H9 (cell line): ENCODE results near the gene MRPL34. TPM values are rescaled to one million over a fixed set of nuclear protein-coding genes. Genes with fewer than 3 reads are reported as not detected.

Experiments
- DNase-seq: peaks from one replicate; pipeline ENCODE4 v3.0.0-alpha.2; 2017
- H2AFZ ChIP-seq: one replicate; pipeline ENCODE4 v1.6.1; 2013; ENCODE audit warnings: mild to moderate bottlenecking, low read length, control low read depth, moderate library complexity
- H2AK5ac ChIP-seq: 2 replicates; pipeline ENCODE4 v1.6.1; 2013; ENCODE audit warnings: low read length, control low read depth, mixed read lengths; ENCODE audit not compliant: insufficient read length
- H2BK120ac ChIP-seq: one replicate; pipeline ENCODE4 v1.6.1; 2013; ENCODE audit warnings: low read depth, mild to moderate bottlenecking, low read length, control low read depth, inconsistent platforms; ENCODE audit not compliant: poor library complexity, severe bottlenecking
- H2BK12ac ChIP-seq: 2 replicates; pipeline ENCODE4 v1.6.1; 2013; ENCODE audit warnings: low read length, control low read depth, mixed read lengths, low read depth; ENCODE audit not compliant: insufficient read length
- H2BK15ac ChIP-seq: 2 replicates; pipeline ENCODE4 v1.6.1; 2013; ENCODE audit warnings: low read depth, low read length, control low read depth
- H2BK20ac ChIP-seq: one replicate; pipeline ENCODE4 v1.6.1; 2013; ENCODE audit warnings: low read depth, mild to moderate bottlenecking, low read length, control low read depth, inconsistent platforms; ENCODE audit not compliant: poor library complexity, severe bottlenecking
- H2BK5ac ChIP-seq: 2 replicates; pipeline ENCODE4 v1.6.1; 2013; ENCODE audit warnings: low read length, control low read depth, mixed read lengths; ENCODE audit not compliant: insufficient read length
- H3K14ac ChIP-seq: 2 replicates; pipeline ENCODE4 v1.6.1; 2013; ENCODE audit warnings: low read length, control low read depth; ENCODE audit not compliant: insufficient read depth
- H3K18ac ChIP-seq: 2 replicates; pipeline ENCODE4 v1.6.1; 2013; ENCODE audit warnings: low read depth, mild to moderate bottlenecking, mixed read lengths, low read length, control low read depth; ENCODE audit not compliant: insufficient read length
- H3K23ac ChIP-seq: 2 replicates; pipeline ENCODE4 v1.6.1; 2013; ENCODE audit warnings: low read length, control low read depth, mixed read lengths, low read depth; ENCODE audit not compliant: insufficient read length
- H3K23me2 ChIP-seq: 2 replicates; pipeline ENCODE4 v1.6.1; 2013; ENCODE audit warnings: low read depth, mild to moderate bottlenecking, mixed read lengths, low read length, control low read depth; ENCODE audit not compliant: insufficient read length, poor library complexity, severe bottlenecking
- H3K27ac ChIP-seq: 2 replicates; pipeline ENCODE4 v1.5.1; 2013; ENCODE audit warnings: low read length, control low read depth, mixed read lengths, low read depth; ENCODE audit not compliant: insufficient read length
- H3K27me3 ChIP-seq: 2 replicates; pipeline ENCODE4 v1.6.1; 2013; ENCODE audit warnings: low read length, control low read depth, inconsistent platforms; ENCODE audit not compliant: insufficient read depth
- H3K4ac ChIP-seq: 2 replicates; pipeline ENCODE4 v1.6.1; 2013; ENCODE audit warnings: low read depth, mild to moderate bottlenecking, control low read depth, inconsistent platforms, low read length, moderate library complexity
- H3K4me1 ChIP-seq: 2 replicates; pipeline ENCODE4 v1.6.1; 2013; ENCODE audit warnings: low read length, control low read depth, inconsistent platforms; ENCODE audit not compliant: insufficient read depth
- H3K4me2 ChIP-seq: 2 replicates; pipeline ENCODE4 v1.6.1; 2013; ENCODE audit warnings: low read length, control low read depth, mixed read lengths; ENCODE audit not compliant: insufficient read length, insufficient read depth
- H3K56ac ChIP-seq: 2 replicates; pipeline ENCODE4 v1.6.1; 2013; ENCODE audit warnings: low read depth, mild to moderate bottlenecking, mixed read lengths, low read length, control low read depth; ENCODE audit not compliant: insufficient read length
- H3K79me1 ChIP-seq: 2 replicates; pipeline ENCODE4 v1.6.1; 2013; ENCODE audit warnings: low read depth, mild to moderate bottlenecking, moderate library complexity, low read length, control low read depth, inconsistent platforms; ENCODE audit not compliant: insufficient read depth, poor library complexity, severe bottlenecking
- H3K79me2 ChIP-seq: 2 replicates; pipeline ENCODE4 v1.6.1; 2013; ENCODE audit warnings: low read length, control low read depth, inconsistent platforms; ENCODE audit not compliant: insufficient read depth
- H3K9ac ChIP-seq: 2 replicates; pipeline ENCODE4 v1.6.1; 2013; ENCODE audit warnings: low read length, control low read depth, mixed read lengths; ENCODE audit not compliant: insufficient read length; ENCODE audit errors: extremely low read depth
- H3K9me3 ChIP-seq: one replicate; pipeline ENCODE4 v1.6.1; 2013; ENCODE audit warnings: low read depth, low read length, inconsistent platforms; ENCODE audit not compliant: control insufficient read depth
- H3T11ph ChIP-seq: one replicate; pipeline ENCODE4 v1.6.1; 2013; ENCODE audit warnings: mild to moderate bottlenecking, low read length, control low read depth, inconsistent platforms
- H4K20me1 ChIP-seq: one replicate; pipeline ENCODE4 v1.6.1; 2013; ENCODE audit not compliant: control insufficient read depth, insufficient read length, insufficient read depth
- H4K5ac ChIP-seq: 2 replicates; pipeline ENCODE4 v1.6.1; 2013; ENCODE audit warnings: low read depth, mild to moderate bottlenecking, mixed read lengths, low read length, control low read depth; ENCODE audit not compliant: insufficient read length
- H4K8ac ChIP-seq: replicated peaks from 2 replicates; pipeline ENCODE4 v1.6.1; 2013; ENCODE audit warnings: low read length, control low read depth, mixed read lengths, low read depth; ENCODE audit not compliant: insufficient read length
- H4K91ac ChIP-seq: 2 replicates; pipeline ENCODE4 v1.6.1; 2013; ENCODE audit warnings: low read depth, mild to moderate bottlenecking, moderate library complexity, mixed read lengths, low read length, control low read depth; ENCODE audit not compliant: insufficient read length
- H3K27ac Mint-ChIP-seq, 3 experiments: 2 replicates in 2 of 3; 3 replicates in 1 of 3; pipeline ENCODE4 v1.8.0; 2020 to 2021; ENCODE audit warnings: mixed read lengths in 3 of 3, mild to moderate bottlenecking in 1 of 3, moderate library complexity in 1 of 3
- H3K27me3 Mint-ChIP-seq: 2 replicates; pipeline ENCODE4 v1.8.0; 2021; ENCODE audit warnings: low read depth, mild to moderate bottlenecking, moderate library complexity, mixed read lengths
- H3K36me3 Mint-ChIP-seq, 3 experiments: 2 replicates in 2 of 3; 3 replicates in 1 of 3; pipeline ENCODE4 v1.8.0; 2020 to 2021; ENCODE audit warnings: low read depth in 3 of 3, mixed read lengths in 3 of 3; ENCODE audit not compliant: insufficient read depth in 1 of 3
- H3K4me1 Mint-ChIP-seq, 2 experiments: 2 replicates each; pipeline ENCODE4 v1.8.0; 2020; ENCODE audit warnings: mixed read lengths in 2 of 2
- H3K4me3 Mint-ChIP-seq, 2 experiments: 2 replicates in 1 of 2; 3 replicates in 1 of 2; pipeline ENCODE4 v1.8.0; 2020 to 2021; ENCODE audit warnings: mild to moderate bottlenecking in 2 of 2, mixed read lengths in 2 of 2, moderate library complexity in 1 of 2
- H3K9me3 Mint-ChIP-seq, 2 experiments: 2 replicates in 1 of 2; 3 replicates in 1 of 2; pipeline ENCODE4 v1.8.0; 2020; ENCODE audit warnings: mild to moderate bottlenecking in 2 of 2, mixed read lengths in 2 of 2, moderate library complexity in 1 of 2
- CTCF ChIP-seq: fragments of 200-600 bp; sonication (generic); conservative IDR thresholded peaks from 3 replicates; pipeline ENCODE4 v1.8.0; 2021; ENCODE audit warnings: antibody characterized with exemption, mild to moderate bottlenecking
- WGBS: extraction: QIAGEN DNeasy Blood & Tissue Kit; methylation state at CpG from one replicate; pipeline ENCODE4 v1.1.7; 2013; ENCODE audit warnings: missing lambda C conversion rate, low lambda C conversion rate, mixed read lengths; ENCODE audit not compliant: insufficient read length; ENCODE audit errors: extremely low coverage; 5-methylcytosine and 5-hydroxymethylcytosine counted together
- total RNA-seq: library from RNA; stranded (reverse); gene quantifications from 2 replicates; pipeline ENCODE4 v1.2.1, GENCODE V29; 2021

The MRPL34 gene
- total RNA-seq, 1 experiment from 2014 or later, result 84.6 TPM

- no peaks in the 10 kb centered on the region for H3K27me3 ChIP-seq
- H3K9me3 ChIP-seq, result no peaks in the 10 kb centered on the region
- no peak overlapping the region for H2BK5ac ChIP-seq
- peak overlapping the region in 1 of 3 experiments; percentile 48; a peak in 1 of 7 replicates for H3K27ac Mint-ChIP-seq
- H3K9ac ChIP-seq, result no peak overlapping the region
- no peaks in the 10 kb centered on the region for H3K79me2 ChIP-seq
- no peak overlapping the region for H2BK12ac ChIP-seq
- H3K56ac ChIP-seq, result no peak overlapping the region
- H3K4me1 ChIP-seq, result peaks cover 2% of the 10 kb centered on the region; the same call in 1 of the 2 replicates
- H3K23ac ChIP-seq, result no peak overlapping the region
- peaks cover 9 to 31% (median 30%) of the 10 kb centered on the region in 3 experiments for H3K36me3 Mint-ChIP-seq
- no peaks in the 10 kb centered on the region for H4K20me1 ChIP-seq
- H2AFZ ChIP-seq, result no peak overlapping the region
- H3K4me2 ChIP-seq, result no peak overlapping the region
- H3K4ac ChIP-seq, result no peak overlapping the region
- no peaks in the 10 kb centered on the region for H3K79me1 ChIP-seq
- H3K14ac ChIP-seq, result no peak overlapping the region
- H3K27me3 Mint-ChIP-seq, result peaks cover 3% of the 10 kb centered on the region
- no peak for TF ChIP-seq CTCF
- H2BK15ac ChIP-seq, result no peak overlapping the region
- no peak overlapping the region for H3T11ph ChIP-seq
- no peak overlapping the region for H3K27ac ChIP-seq
- H4K91ac ChIP-seq, result no peak overlapping the region
- DNase-seq, result no peak
- H2AK5ac ChIP-seq, result no peak overlapping the region
- WGBS, result no CpG with 5 or more reads among the region's 10 CpGs
- H3K18ac ChIP-seq, result no peak overlapping the region
- H3K23me2 ChIP-seq, result peaks cover 21% of the 10 kb centered on the region
- H3K4me3 Mint-ChIP-seq, result peak overlapping the region; percentile 54 to 98; a peak in 4 of 5 replicates
- no peak overlapping the region for H2BK120ac ChIP-seq
- no peaks in the 10 kb centered on the region; a peak in 1 of 5 replicates for H3K9me3 Mint-ChIP-seq
- no peak overlapping the region for H4K5ac ChIP-seq
- no peak overlapping the region for H2BK20ac ChIP-seq
- peaks cover 21 to 47% of the 10 kb centered on the region in 2 experiments for H3K4me1 Mint-ChIP-seq
- no peak overlapping the region for H4K8ac ChIP-seq
Observed at GRCh38 chr19:17335575-17335974, 29.9 kb downstream of the MRPL34 start.
